Hepatocyte (in vitro differentiated cells): ENCODE data around the gene MINDY2. TPM values are rescaled to one million over a fixed set of nuclear protein-coding genes. Genes with fewer than 3 reads are reported as not detected.
A peak's percentile ranks its signal among the peaks of the same experiment; 100 is the strongest.
"Not testable (repeated sequence)": the region's sequence is repeated elsewhere in the genome, so short reads cannot be mapped to it uniquely, and the experiment has no call there.

ENCODE experiments used
- DNase-seq: peaks from one replicate; pipeline ENCODE4 v3.0.0-alpha.2; 2016; ENCODE audit warnings: low spot score
- H2AFZ ChIP-seq: fragments of 200-600 bp; sonication (generic); 2 replicates; pipeline ENCODE4 v1.6.0; 2016; ENCODE audit warnings: antibody characterized with exemption, mild to moderate bottlenecking
- H3K27ac ChIP-seq: fragments of 200-600 bp; sonication (generic); 2 replicates; pipeline ENCODE4 v1.5.1; 2016; ENCODE audit warnings: mild to moderate bottlenecking
- H3K27me3 ChIP-seq: fragments of 200-600 bp; sonication (generic); 2 replicates; pipeline ENCODE4 v1.6.1; 2016
- H3K36me3 ChIP-seq: fragments of 200-600 bp; sonication (generic); replicated peaks from 2 replicates; pipeline ENCODE4 v1.5.1; 2016; ENCODE audit warnings: low read depth; ENCODE audit not compliant: insufficient read depth
- H3K4me1 ChIP-seq: fragments of 200-600 bp; sonication (generic); 2 replicates; pipeline ENCODE4 v1.5.1; 2016; ENCODE audit warnings: mild to moderate bottlenecking, moderate library complexity; ENCODE audit not compliant: insufficient read depth
- H3K4me2 ChIP-seq: fragments of 200-600 bp; sonication (generic); 2 replicates; pipeline ENCODE4 v1.6.0; 2016
- H3K4me3 ChIP-seq: fragments of 200-600 bp; sonication (generic); 2 replicates; pipeline ENCODE4 v1.5.1; 2016; ENCODE audit warnings: mild to moderate bottlenecking
- H3K79me2 ChIP-seq: fragments of 200-600 bp; sonication (generic); 2 replicates; pipeline ENCODE4 v1.6.0; 2017; ENCODE audit warnings: mild to moderate bottlenecking
- H3K9me2 ChIP-seq: fragments of 200-600 bp; sonication (generic); replicated peaks from 2 replicates; pipeline ENCODE4 v1.6.0; 2017; ENCODE audit warnings: mild to moderate bottlenecking; ENCODE audit not compliant: insufficient read depth
- H3K9me3 ChIP-seq: fragments of 200-600 bp; sonication (generic); 2 replicates; pipeline ENCODE4 v1.5.1; 2016; ENCODE audit warnings: low read depth, mild to moderate bottlenecking
- H4K20me1 ChIP-seq: fragments of 200-600 bp; sonication (generic); 2 replicates; pipeline ENCODE4 v1.6.0; 2016; ENCODE audit warnings: mild to moderate bottlenecking; ENCODE audit not compliant: insufficient read depth, poor library complexity, severe bottlenecking
- EZH2 ChIP-seq: fragments of 200-600 bp; sonication (generic); IDR thresholded peaks from 2 replicates; pipeline ENCODE4 v1.6.1; 2016; ENCODE audit warnings: antibody characterized with exemption, mild to moderate bottlenecking, borderline replicate concordance
- EZH2phosphoT487 ChIP-seq: fragments of 200-600 bp; sonication (generic); IDR thresholded peaks from one replicate; pipeline ENCODE4 v1.6.1; 2018; ENCODE audit warnings: antibody characterized with exemption, mild to moderate bottlenecking, low read depth, moderate library complexity; ENCODE audit not compliant: unreplicated experiment, severe bottlenecking
- WGBS: methylation state at CpG from one replicate; pipeline ENCODE4 v1.1.6; 2016; ENCODE audit warnings: low lambda C conversion rate; ENCODE audit errors: missing lambda C conversion rate; 5-methylcytosine and 5-hydroxymethylcytosine counted together
- polyA plus RNA-seq: library from polyadenylated mRNA; unstranded; fragments of >200 nt; fragmentation: Nextera tagmentation; extraction: Ambion mirVana; gene quantifications from 2 replicates; pipeline ENCODE4 v1.2.1, GENCODE V29; 2016
- total RNA-seq: library from RNA; depleted of rRNA; stranded (reverse); fragments of >200 nt; gene quantifications from 2 replicates; pipeline ENCODE4 v1.2.3, GENCODE V29; 2014
- TF ChIP-seq, protein P1 (sequence below): fragments of 200-600 bp; sonication (generic); IDR thresholded peaks from 2 replicates; pipeline ENCODE4 v1.5.1; 2016; ENCODE audit warnings: antibody characterized with exemption, mild to moderate bottlenecking; ENCODE audit not compliant: poor library complexity

MINDY2 gene
- total and polyA plus RNA-seq, 2 experiments from 2014 or later: 19.3 to 32.3 TPM

DNA sequence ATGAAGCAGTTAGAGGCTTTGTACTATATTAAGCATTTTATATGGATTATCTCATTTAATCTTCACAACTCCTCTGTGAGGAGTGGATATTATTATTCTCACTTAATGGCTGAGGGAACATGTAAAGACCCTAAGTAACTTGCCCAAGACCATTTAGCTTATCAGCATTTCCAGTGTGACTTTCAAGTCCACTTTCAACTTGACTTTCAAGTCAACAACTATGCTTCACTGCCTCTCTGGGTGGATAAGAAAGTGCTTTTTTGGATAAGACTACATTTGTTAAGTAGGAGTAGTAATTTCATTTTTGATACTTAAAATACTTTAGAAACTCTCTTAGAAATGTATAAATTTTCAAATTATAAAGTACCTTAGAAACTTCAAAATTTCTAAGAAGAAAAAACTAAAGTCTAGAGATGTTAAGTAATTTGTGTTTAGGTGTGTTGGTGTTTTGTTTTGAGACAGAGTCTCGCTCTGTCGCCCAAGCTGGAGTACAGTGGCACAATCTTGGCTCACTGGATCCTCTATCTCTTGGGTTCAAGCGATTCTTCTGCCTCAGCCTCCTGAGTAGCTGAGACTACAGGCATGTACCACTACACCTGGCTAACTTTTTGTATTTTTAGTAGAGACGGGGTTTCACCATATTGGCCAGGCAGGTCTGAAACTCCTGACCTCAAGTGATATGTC, 71.8 kb downstream of the MINDY2 start:
- no peak overlapping the region for H2AFZ ChIP-seq
- 96% methylated on average over 4 of the region's 4 CpGs for WGBS

DNA sequence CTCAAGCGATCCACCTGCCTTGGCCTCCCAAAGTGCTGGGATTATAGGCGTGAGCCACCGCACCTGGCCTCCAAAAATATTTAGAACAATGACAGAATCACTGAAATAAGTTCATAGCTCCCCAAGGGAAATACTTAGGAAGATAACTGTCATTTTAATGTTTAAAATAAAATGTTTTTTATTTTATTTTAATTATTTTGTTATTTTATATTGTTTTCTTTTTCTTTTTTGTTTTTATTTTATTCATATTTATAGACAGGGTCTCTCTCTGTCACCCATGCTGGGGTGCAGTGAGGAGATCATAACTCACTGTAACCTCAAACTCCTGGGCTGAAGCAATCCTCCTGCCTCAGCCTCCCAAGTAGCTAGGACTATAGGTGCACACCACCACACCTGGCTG, 80.1 kb downstream of the MINDY2 start:
- not testable (repeated sequence) for H3K9me3 ChIP-seq, H4K20me1 ChIP-seq, H2AFZ ChIP-seq, H3K27me3 ChIP-seq, H3K79me2 ChIP-seq, H3K36me3 ChIP-seq, H3K9me2 ChIP-seq, H3K4me1 ChIP-seq, H3K27ac ChIP-seq, DNase-seq, H3K4me2 ChIP-seq, H3K4me3 ChIP-seq
- 98% methylated on average over 3 of the region's 3 CpGs for WGBS

More for the DNA sequence above, 71.8 kb downstream of the MINDY2 start:
- Histone ChIP-seq H4K20me1 (no peaks in the 10 kb centered on the region), H3K9me3 (no peaks in the 10 kb centered on the region), H3K36me3 (no peaks in the 10 kb centered on the region), H3K4me2 (no peak overlapping the region), H3K79me2 (no peaks in the 10 kb centered on the region), H3K27me3 (no peaks in the 10 kb centered on the region), H3K4me3 (no peak overlapping the region), H3K9me2 (no peaks in the 10 kb centered on the region), H3K4me1 (no peaks in the 10 kb centered on the region), H3K27ac (no peak overlapping the region)
- DNase-seq: no peak
- TF ChIP-seq EZH2 (no peak), EZH2phosphoT487 (no peak)
- TF ChIP-seq, protein P1, sequence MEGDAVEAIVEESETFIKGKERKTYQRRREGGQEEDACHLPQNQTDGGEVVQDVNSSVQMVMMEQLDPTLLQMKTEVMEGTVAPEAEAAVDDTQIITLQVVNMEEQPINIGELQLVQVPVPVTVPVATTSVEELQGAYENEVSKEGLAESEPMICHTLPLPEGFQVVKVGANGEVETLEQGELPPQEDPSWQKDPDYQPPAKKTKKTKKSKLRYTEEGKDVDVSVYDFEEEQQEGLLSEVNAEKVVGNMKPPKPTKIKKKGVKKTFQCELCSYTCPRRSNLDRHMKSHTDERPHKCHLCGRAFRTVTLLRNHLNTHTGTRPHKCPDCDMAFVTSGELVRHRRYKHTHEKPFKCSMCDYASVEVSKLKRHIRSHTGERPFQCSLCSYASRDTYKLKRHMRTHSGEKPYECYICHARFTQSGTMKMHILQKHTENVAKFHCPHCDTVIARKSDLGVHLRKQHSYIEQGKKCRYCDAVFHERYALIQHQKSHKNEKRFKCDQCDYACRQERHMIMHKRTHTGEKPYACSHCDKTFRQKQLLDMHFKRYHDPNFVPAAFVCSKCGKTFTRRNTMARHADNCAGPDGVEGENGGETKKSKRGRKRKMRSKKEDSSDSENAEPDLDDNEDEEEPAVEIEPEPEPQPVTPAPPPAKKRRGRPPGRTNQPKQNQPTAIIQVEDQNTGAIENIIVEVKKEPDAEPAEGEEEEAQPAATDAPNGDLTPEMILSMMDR: no peak

DNA sequence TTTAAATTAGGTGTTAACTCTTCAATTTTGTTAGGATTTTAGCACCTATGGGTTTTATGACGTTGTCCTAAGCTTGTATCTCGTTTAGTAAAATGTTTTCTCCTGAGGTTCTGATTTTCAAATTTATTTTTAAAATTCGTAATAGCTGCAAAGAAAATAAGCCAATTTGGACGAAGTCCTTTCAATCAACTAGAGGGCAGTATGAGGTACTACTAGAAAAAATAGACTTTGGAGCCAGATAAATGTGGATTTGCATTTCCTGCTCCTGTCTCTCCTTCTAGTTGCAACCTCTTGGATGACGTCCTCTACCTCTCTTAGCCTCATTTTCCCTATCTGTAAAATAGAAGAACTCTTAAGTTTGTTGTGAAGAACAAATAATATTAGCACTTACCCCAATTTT, 81.2 kb downstream of the MINDY2 start:
- Histone ChIP-seq H2AFZ (no peak overlapping the region), H3K36me3 (no peaks in the 10 kb centered on the region), H3K79me2 (no peaks in the 10 kb centered on the region), H3K4me2 (no peak overlapping the region), H3K9me3 (no peaks in the 10 kb centered on the region), H3K9me2 (no peaks in the 10 kb centered on the region), H3K27ac (no peak overlapping the region), H3K4me3 (no peak overlapping the region), H3K4me1 (no peaks in the 10 kb centered on the region), H4K20me1 (no peaks in the 10 kb centered on the region), H3K27me3 (no peaks in the 10 kb centered on the region)
- no peak for TF ChIP-seq EZH2
- TF ChIP-seq, protein P1: peak; percentile 11
- DNase-seq: peak; percentile 18
- WGBS: 84% methylated on average over 5 of the region's 5 CpGs

DNA sequence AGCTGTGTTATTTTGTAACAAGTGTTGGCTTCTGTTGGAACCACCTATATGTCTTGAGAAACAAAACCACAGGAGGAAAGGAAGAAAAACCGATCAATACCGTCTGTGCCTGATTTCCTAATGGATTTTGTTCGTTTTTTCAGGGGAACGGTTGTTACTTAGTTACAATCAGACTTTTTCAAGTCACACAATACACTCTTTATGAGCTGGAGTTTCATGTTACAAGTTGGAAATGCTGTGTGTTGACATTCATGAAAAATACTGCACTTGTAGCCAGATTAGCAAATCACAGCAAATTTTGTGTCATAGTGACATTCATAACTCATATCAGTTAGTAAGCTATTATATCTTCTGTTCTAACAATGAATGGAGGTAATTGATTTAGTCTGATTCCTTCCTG, 83.5 kb downstream of the MINDY2 start:
- Histone ChIP-seq H2AFZ (no peak overlapping the region), H3K4me1 (no peaks in the 10 kb centered on the region), H4K20me1 (no peaks in the 10 kb centered on the region), H3K4me2 (no peak overlapping the region), H3K79me2 (no peaks in the 10 kb centered on the region), H3K9me2 (no peaks in the 10 kb centered on the region), H3K4me3 (no peak overlapping the region), H3K27ac (no peak overlapping the region), H3K9me3 (no peaks in the 10 kb centered on the region), H3K36me3 (no peaks in the 10 kb centered on the region), H3K27me3 (no peaks in the 10 kb centered on the region)
- no peak for DNase-seq
- TF ChIP-seq, protein P1: no peak
- no peak for TF ChIP-seq EZH2
- no peak for TF ChIP-seq EZH2phosphoT487
- WGBS: 62% methylated on average over 4 of the region's 4 CpGs
